HG03520 (cell line): Measurements from ENCODE around the gene ARFGEF3.

ENCODE experiments used
- ATAC-seq: cut with Tn5 transposase; IDR thresholded peaks from one replicate; pipeline ENCODE4 v1.9.1; 2021; ENCODE audit warnings: mild to moderate bottlenecking, moderate library complexity; ENCODE audit not compliant: unreplicated experiment

ARFGEF3 gene

GRCh38 chr6:138387577-138388368 is 226.0 kb downstream of the ARFGEF3 start:
- ATAC-seq, result no peak

DNA sequence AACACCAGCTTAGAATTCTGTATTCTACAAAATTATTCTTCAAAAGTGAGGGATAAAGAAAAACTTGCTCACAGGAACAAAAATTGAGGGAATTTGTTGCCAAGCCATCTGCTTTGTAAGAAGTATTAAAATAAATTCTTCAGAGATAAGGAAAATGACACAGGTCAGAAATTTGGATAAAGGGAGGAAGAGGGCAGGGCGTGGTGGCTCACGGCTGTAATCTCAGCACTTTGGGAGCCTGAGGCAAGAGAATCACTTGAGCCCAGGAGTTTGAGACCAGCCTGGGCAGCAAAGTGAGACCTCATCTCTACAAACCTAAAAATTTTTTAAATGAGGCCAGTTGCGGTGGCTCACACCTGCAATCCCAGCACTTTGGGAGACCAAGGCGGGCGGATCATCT is 227.8 kb downstream of the ARFGEF3 start:
- ATAC-seq, result no peak
